SK-N-SH (cell line): Measurements from ENCODE around the gene P2RX2. TPM values are rescaled to one million over a fixed set of nuclear protein-coding genes. Genes with fewer than 3 reads are reported as not detected.

Source experiments
- CTCF ChIA-PET: fragments of 300-600, 350-600 bp; formaldehyde crosslinking; extraction: SDS; loops from one replicate; lab custom pipeline; 2021; lab: Yijun Ruan, JAX
- POLR2A ChIA-PET: fragments of 350-600 bp; sonication (Branson Sonifier 250); formaldehyde crosslinking; extraction: SDS; loops from one replicate; lab custom pipeline; 2020; ENCODE audit warnings: antibody characterized with exemption, inconsistent platforms; lab: Yijun Ruan, JAX
- DNase-seq: peaks from one replicate; pipeline ENCODE4 v3.0.0; 2012
- H2AFZ ChIP-seq: fragments of 200-600 bp; sonication (generic); 2 replicates; pipeline ENCODE4 v1.8.1; 2016; ENCODE audit warnings: antibody characterized with exemption, mild to moderate bottlenecking, low read depth
- H3F3A ChIP-seq: fragments of 200-600 bp; sonication (generic); replicated peaks from 2 replicates; pipeline ENCODE3; 2016; ENCODE audit warnings: antibody characterized with exemption, mild to moderate bottlenecking; ENCODE audit not compliant: insufficient read depth
- H3K27ac ChIP-seq, 2 experiments: fragments of 200-500 bp in 1 of 2; fragments of 200-600 bp in 1 of 2; sonication (Bioruptor generic) in 1 of 2; sonication (generic), shearing (Covaris generic) in 1 of 2; 2 replicates each; pipeline versions ENCODE4 v1.5.1 to v1.6.1; 2014 to 2016; ENCODE audit warnings: low read depth in 2 of 2, inconsistent platforms in 1 of 2, low read length in 1 of 2, mild to moderate bottlenecking in 1 of 2, mixed read lengths in 1 of 2
- H3K27me3 ChIP-seq: fragments of 200-600 bp; sonication (generic), shearing (Covaris generic); 2 replicates; pipeline ENCODE4 v1.6.1; 2016; ENCODE audit warnings: mixed run types; ENCODE audit not compliant: insufficient read depth
- H3K36me3 ChIP-seq, 2 experiments: fragments of 200-500 bp in 1 of 2; fragments of 200-600 bp in 1 of 2; sonication (Bioruptor generic) in 1 of 2; sonication (generic) in 1 of 2; replicated peaks in 1 of 2; 2 replicates each; pipeline versions ENCODE3 to v1.5.1; 2014 to 2016; ENCODE audit warnings: low read length in 1 of 2, mild to moderate bottlenecking in 1 of 2; ENCODE audit not compliant: insufficient read depth in 2 of 2, control insufficient read depth in 1 of 2
- H3K4me1 ChIP-seq, 2 experiments: fragments of 200-500 bp in 1 of 2; fragments of 200-600 bp in 1 of 2; sonication (Bioruptor generic) in 1 of 2; sonication (generic), shearing (Covaris generic) in 1 of 2; 2 replicates each; pipeline versions ENCODE4 v1.5.1 to v1.6.1; 2014 to 2016; ENCODE audit warnings: low read depth in 1 of 2, low read length in 1 of 2, mixed run types in 1 of 2; ENCODE audit not compliant: insufficient read depth in 2 of 2, control insufficient read depth in 1 of 2
- H3K4me2 ChIP-seq: fragments of 200-600 bp; sonication (generic), shearing (Covaris generic); 2 replicates; pipeline ENCODE4 v1.6.1; 2017; ENCODE audit warnings: mixed run types
- H3K4me3 ChIP-seq, 2 experiments: fragments of 200-500 bp in 1 of 2; fragments of 200-600 bp in 1 of 2; sonication (Bioruptor generic) in 1 of 2; sonication (generic), shearing (Covaris generic) in 1 of 2; 2 replicates each; pipeline versions ENCODE4 v1.5.1 to v1.8.1; 2014 to 2016; ENCODE audit warnings: low read depth in 2 of 2, inconsistent platforms in 1 of 2, low read length in 1 of 2, mild to moderate bottlenecking in 1 of 2, mixed read lengths in 1 of 2, moderate library complexity in 1 of 2
- H3K79me2 ChIP-seq: fragments of 200-600 bp; sonication (generic); 2 replicates; pipeline ENCODE4 v1.8.1; 2017; ENCODE audit warnings: mild to moderate bottlenecking; ENCODE audit not compliant: insufficient read depth
- H3K9ac ChIP-seq: fragments of 200-600 bp; sonication (generic); 2 replicates; pipeline ENCODE4 v1.6.1; 2017; ENCODE audit warnings: mixed run types
- H3K9me2 ChIP-seq: fragments of 200-600 bp; sonication (generic); 2 replicates; pipeline ENCODE4 v1.6.1; 2017; ENCODE audit warnings: mixed run types
- H3K9me3 ChIP-seq: fragments of 200-600 bp; sonication (generic); 2 replicates; pipeline ENCODE4 v1.6.1; 2017; ENCODE audit warnings: mixed run types, mild to moderate bottlenecking, moderate library complexity
- H4K20me1 ChIP-seq: fragments of 200-600 bp; sonication (generic); 2 replicates; pipeline ENCODE4 v1.6.1; 2017; ENCODE audit warnings: mild to moderate bottlenecking, mixed run types; ENCODE audit not compliant: insufficient read depth
- FOXM1 ChIP-seq: IDR thresholded peaks from 2 replicates; pipeline ENCODE4 v1.4.0; 2012; ENCODE audit warnings: low read depth, mild to moderate bottlenecking
- GABPA ChIP-seq: IDR thresholded peaks from 2 replicates; pipeline ENCODE4 v1.4.0; 2012; ENCODE audit warnings: low read depth, mild to moderate bottlenecking
- JUND ChIP-seq: IDR thresholded peaks from 2 replicates; pipeline ENCODE4 v1.4.0; 2012
- MAX ChIP-seq: IDR thresholded peaks from 2 replicates; pipeline ENCODE4 v1.4.0; 2012; ENCODE audit warnings: low read depth
- MEF2A ChIP-seq: IDR thresholded peaks from 2 replicates; pipeline ENCODE4 v1.4.0; 2012; ENCODE audit warnings: low read depth, borderline replicate concordance
- MXI1 ChIP-seq: IDR thresholded peaks from 2 replicates; pipeline ENCODE4 v1.6.1; 2012; ENCODE audit warnings: mild to moderate bottlenecking, low read depth, low read length, improper control_type of control experiment
- NFIC ChIP-seq: IDR thresholded peaks from 2 replicates; pipeline ENCODE4 v1.4.0; 2012; ENCODE audit warnings: borderline replicate concordance
- NRF1 ChIP-seq: IDR thresholded peaks from 2 replicates; pipeline ENCODE4 v1.6.1; 2012; ENCODE audit warnings: low read depth, mild to moderate bottlenecking, low read length
- RAD21 ChIP-seq: IDR thresholded peaks from 2 replicates; pipeline ENCODE4 v1.6.1; 2012; ENCODE audit warnings: mild to moderate bottlenecking, low read length
- RCOR1 ChIP-seq: fragments of 150-350 bp; IDR thresholded peaks from 2 replicates; pipeline ENCODE4 v1.6.1; 2017; ENCODE audit warnings: antibody characterized with exemption, low read length
- REST ChIP-seq: IDR thresholded peaks from 2 replicates; pipeline ENCODE4 v1.6.1; 2012; ENCODE audit warnings: mild to moderate bottlenecking, low read depth, low read length, moderate library complexity
- SMC3 ChIP-seq: IDR thresholded peaks from 2 replicates; pipeline ENCODE4 v1.6.1; 2012; ENCODE audit warnings: low read depth, low read length, improper control_type of control experiment
- TAF1 ChIP-seq: IDR thresholded peaks from 2 replicates; pipeline ENCODE4 v1.6.1; 2012; ENCODE audit warnings: low read depth, mild to moderate bottlenecking, low read length, moderate library complexity, borderline replicate concordance
- TCF12 ChIP-seq: IDR thresholded peaks from 2 replicates; pipeline ENCODE4 v1.4.0; 2012
- TEAD4 ChIP-seq: IDR thresholded peaks from 2 replicates; pipeline ENCODE4 v1.4.0; 2012; ENCODE audit warnings: mild to moderate bottlenecking, borderline replicate concordance; ENCODE audit not compliant: insufficient read depth
- USF2 ChIP-seq: fragments of 150-350 bp; IDR thresholded peaks from 2 replicates; pipeline ENCODE4 v1.6.1; 2017; ENCODE audit warnings: antibody characterized with exemption, low read length, low read depth, borderline replicate concordance
- ZBTB33 ChIP-seq: IDR thresholded peaks from 2 replicates; pipeline ENCODE4 v1.4.0; 2012; ENCODE audit warnings: low read depth, borderline replicate concordance
- WGBS: methylation state at CpG from one replicate; pipeline ENCODE4 v1.1.6; 2017; ENCODE audit warnings: low lambda C conversion rate; 5-methylcytosine and 5-hydroxymethylcytosine counted together
- polyA plus RNA-seq, 3 experiments: library from polyadenylated mRNA; depleted of rRNA; stranded (reverse); fragments of >200 nt; gene quantifications; 2 replicates each; pipeline ENCODE4 v1.2.3, GENCODE V29; 2012

Gene P2RX2
- polyA plus RNA-seq, 1 of the 3 experiments (the other 2 are of a cell fraction), result 0.03 TPM

- no peaks in the 10 kb centered on the region for H3K9me2 ChIP-seq
- H3K4me3 ChIP-seq, result no peak overlapping the region
- no peaks in the 10 kb centered on the region for H3K27me3 ChIP-seq
- H3K4me2 ChIP-seq, result no peak overlapping the region
- no peak for DNase-seq
- H3F3A ChIP-seq, result no peaks in the 10 kb centered on the region
- TF ChIP-seq MXI1 (no peak), NRF1 (no peak), JUND (no peak), NFIC (no peak), TCF12 (no peak), USF2 (no peak), GABPA (no peak), RAD21 (no peak), TAF1 (no peak), MAX (no peak), SMC3 (no peak), ZBTB33 (no peak), REST (no peak), RCOR1 (no peak), TEAD4 (no peak), FOXM1 (no peak), MEF2A (no peak)
- TF ChIP-seq, all 33 proteins: peak for 0
- 95% methylated on average over 24 of the region's 24 CpGs for WGBS
- H4K20me1 ChIP-seq, result no peaks in the 10 kb centered on the region
- H3K27ac ChIP-seq, result no peak overlapping the region
- ChIA-PET CTCF (interaction anchor here (1.7 to 1.8 kb wide), 2 partner anchors 10 to 49 kb away, joined by 3 to 11 read pairs; no protein-coding TSS in a partner anchor), POLR2A (no interaction called here)
- no peaks in the 10 kb centered on the region for H3K9me3 ChIP-seq
- H3K9ac ChIP-seq, result no peak overlapping the region
- H2AFZ ChIP-seq, result no peak overlapping the region
- no peaks in the 10 kb centered on the region for H3K4me1 ChIP-seq
- H3K79me2 ChIP-seq, result no peaks in the 10 kb centered on the region
- peaks cover 11 to 13% of the 10 kb centered on the region in 2 experiments for H3K36me3 ChIP-seq
Observed at GRCh38 chr12:132648616-132649225, 30.1 kb downstream of the P2RX2 start.
